Neural cell (in vitro differentiated cells): Measurements from ENCODE around the gene RAB3IL1. TPM values are rescaled to one million over a fixed set of nuclear protein-coding genes. Genes with fewer than 3 reads are reported as not detected.

Experiments used
- H2AFZ ChIP-seq: fragments of 200-600, 300-800 bp; sonication (generic), shearing (Covaris generic); 2 replicates; pipeline ENCODE4 v1.6.0; 2014; ENCODE audit warnings: low read depth, mild to moderate bottlenecking, antibody characterized with exemption, low read length, moderate library complexity
- H3F3A ChIP-seq: fragments of 200-600 bp; shearing (Covaris generic); 2 replicates; pipeline ENCODE4 v1.6.1; 2016; ENCODE audit warnings: mild to moderate bottlenecking, moderate library complexity, mixed read lengths, antibody characterized with exemption, low read length; ENCODE audit not compliant: insufficient read depth, poor library complexity, severe bottlenecking
- H3K27ac ChIP-seq: fragments of 200-600, 300-800 bp; sonication (generic), shearing (Covaris generic); 2 replicates; pipeline ENCODE4 v1.5.1; 2014; ENCODE audit warnings: mild to moderate bottlenecking, low read length, moderate library complexity
- H3K27me3 ChIP-seq: fragments of 300-800, 200-600 bp; sonication (generic), shearing (Covaris generic); 2 replicates; pipeline ENCODE4 v1.6.0; 2014; ENCODE audit warnings: mild to moderate bottlenecking, low read depth, low read length, moderate library complexity; ENCODE audit not compliant: insufficient read depth
- H3K36me3 ChIP-seq: fragments of 300-800, 200-600 bp; sonication (generic), shearing (Covaris generic); 2 replicates; pipeline ENCODE4 v1.5.1; 2014; ENCODE audit warnings: mild to moderate bottlenecking, antibody characterized with exemption, low read length, moderate library complexity; ENCODE audit not compliant: insufficient read depth
- H3K4me2 ChIP-seq: fragments of 300-800, 200-600 bp; sonication (generic), shearing (Covaris generic); 2 replicates; pipeline ENCODE4 v1.6.0; 2014; ENCODE audit warnings: mild to moderate bottlenecking, low read length
- H3K4me3 ChIP-seq: fragments of 300-800, 200-600 bp; sonication (generic), shearing (Covaris generic); 2 replicates; pipeline ENCODE4 v1.5.1; 2014; ENCODE audit warnings: mild to moderate bottlenecking, low read length, moderate library complexity
- H3K79me2 ChIP-seq: fragments of 200-600 bp; shearing (Covaris generic); replicated peaks from 2 replicates; pipeline ENCODE4 v1.6.0; 2014; ENCODE audit warnings: mild to moderate bottlenecking, low read length, moderate library complexity; ENCODE audit not compliant: insufficient read depth
- H3K9ac ChIP-seq: fragments of 300-800, 200-600 bp; sonication (generic), shearing (Covaris generic); 2 replicates; pipeline ENCODE4 v1.6.1; 2016; ENCODE audit warnings: mild to moderate bottlenecking, low read length, mixed read lengths
- H3K9me2 ChIP-seq: fragments of 200-600 bp; shearing (Covaris generic); 2 replicates; pipeline ENCODE4 v1.6.1; 2016; ENCODE audit warnings: mild to moderate bottlenecking, low read length, mixed read lengths; ENCODE audit not compliant: insufficient read depth
- H3K9me3 ChIP-seq: fragments of 200-600, 300-800 bp; sonication (generic), shearing (Covaris generic); 2 replicates; pipeline ENCODE4 v1.6.1; 2016; ENCODE audit warnings: mild to moderate bottlenecking, mixed run types, low read length, moderate library complexity, mixed read lengths
- H4K20me1 ChIP-seq: fragments of 200-600 bp; shearing (Covaris generic); 2 replicates; pipeline ENCODE4 v1.6.1; 2016; ENCODE audit warnings: mild to moderate bottlenecking, mixed run types; ENCODE audit not compliant: insufficient read depth
- EP300 ChIP-seq: fragments of 450-650 bp; conservative IDR thresholded peaks from 2 replicates; pipeline ENCODE4 v1.6.1; 2014; ENCODE audit warnings: antibody characterized with exemption, mild to moderate bottlenecking, moderate library complexity; ENCODE audit not compliant: poor library complexity, severe bottlenecking
- EZH2 ChIP-seq: fragments of 200-600, 300-800 bp; shearing (Covaris generic), sonication (generic); IDR thresholded peaks from 2 replicates; pipeline ENCODE4 v1.6.1; 2014; ENCODE audit warnings: antibody characterized with exemption, low read length, borderline replicate concordance, mild to moderate bottlenecking; ENCODE audit not compliant: insufficient read depth, poor library complexity, severe bottlenecking
- MXI1 ChIP-seq: fragments of 450-650 bp; conservative IDR thresholded peaks from 2 replicates; pipeline ENCODE4 v1.6.1; 2014; ENCODE audit warnings: antibody characterized with exemption, mild to moderate bottlenecking; ENCODE audit not compliant: poor library complexity, severe bottlenecking
- POLR2AphosphoS5 ChIP-seq: IDR thresholded peaks from 2 replicates; pipeline ENCODE4 v1.6.1; 2012
- RAD21 ChIP-seq: fragments of 450-650 bp; conservative IDR thresholded peaks from 2 replicates; pipeline ENCODE4 v1.6.1; 2014; ENCODE audit warnings: antibody characterized with exemption, mild to moderate bottlenecking, moderate library complexity
- SMC3 ChIP-seq: fragments of 450-650 bp; conservative IDR thresholded peaks from 2 replicates; pipeline ENCODE4 v1.6.1; 2014; ENCODE audit warnings: antibody characterized with exemption, mild to moderate bottlenecking, moderate library complexity; ENCODE audit not compliant: poor library complexity
- TAF1 ChIP-seq: IDR thresholded peaks from 2 replicates; pipeline ENCODE4 v1.6.1; 2012; ENCODE audit warnings: low read depth
- polyA plus RNA-seq: library from polyadenylated mRNA; depleted of rRNA; stranded (reverse); fragments of >200 nt; gene quantifications from 2 replicates; pipeline ENCODE4 v1.2.3, GENCODE V29; 2014
- TF ChIP-seq, protein P1 (sequence below): fragments of 450-650 bp; IDR thresholded peaks from 2 replicates; pipeline ENCODE4 v1.5.1; 2014; ENCODE audit warnings: antibody characterized with exemption, mild to moderate bottlenecking, moderate library complexity; ENCODE audit not compliant: poor library complexity, severe bottlenecking
- TF ChIP-seq, protein P2 (sequence below): IDR thresholded peaks from 2 replicates; pipeline ENCODE4 v1.6.1; 2012; ENCODE audit warnings: borderline replicate concordance

RAB3IL1 gene
- polyA plus RNA-seq, 1 donor from 2014 or later, result 1.6 TPM

DNA sequence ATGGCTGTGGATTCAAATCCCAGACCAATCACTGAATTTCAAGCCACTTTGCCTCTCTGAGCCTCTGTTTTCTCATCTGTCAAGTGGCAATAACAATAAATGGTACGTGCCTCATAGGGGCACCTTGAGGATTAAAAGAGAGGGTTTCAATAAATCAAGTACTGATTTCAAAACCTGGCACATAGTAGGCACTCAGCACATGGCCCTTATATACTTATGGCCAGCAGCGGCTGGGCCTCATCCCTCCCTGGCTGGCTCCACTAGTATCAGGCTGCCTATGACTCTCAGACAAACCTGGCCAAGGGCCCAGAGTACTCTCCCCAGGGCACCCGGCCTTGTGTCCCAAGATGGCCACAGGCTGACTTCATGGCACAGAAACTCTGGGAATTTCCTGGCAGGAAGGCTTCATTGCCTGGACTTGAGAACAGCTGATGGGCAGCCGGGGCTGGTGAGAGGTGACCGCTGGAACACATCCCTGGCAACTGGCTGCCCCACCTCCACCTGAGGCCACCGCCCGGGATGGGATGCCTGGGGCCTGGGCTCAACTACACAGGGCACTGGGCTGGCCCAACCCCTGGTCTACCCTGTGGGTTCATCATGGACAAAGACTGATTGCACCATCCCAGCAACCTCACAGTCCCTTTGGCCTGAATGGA lies 29.4 kb downstream of the RAB3IL1 start:
- Histone ChIP-seq H3K4me3 (no peak overlapping the region), H2AFZ (no peak overlapping the region), H3K27me3 (peaks cover 10% of the 10 kb centered on the region), H3K9me3 (no peaks in the 10 kb centered on the region), H3F3A (no peaks in the 10 kb centered on the region), H3K4me2 (no peak overlapping the region), H3K36me3 (no peaks in the 10 kb centered on the region), H3K9ac (no peak overlapping the region), H3K79me2 (no peaks in the 10 kb centered on the region), H4K20me1 (no peaks in the 10 kb centered on the region), H3K9me2 (no peaks in the 10 kb centered on the region), H3K27ac (no peak overlapping the region)
- TF ChIP-seq POLR2AphosphoS5 (no peak), EP300 (no peak), EZH2 (no peak), MXI1 (no peak), SMC3 (no peak), RAD21 (no peak)

DNA sequence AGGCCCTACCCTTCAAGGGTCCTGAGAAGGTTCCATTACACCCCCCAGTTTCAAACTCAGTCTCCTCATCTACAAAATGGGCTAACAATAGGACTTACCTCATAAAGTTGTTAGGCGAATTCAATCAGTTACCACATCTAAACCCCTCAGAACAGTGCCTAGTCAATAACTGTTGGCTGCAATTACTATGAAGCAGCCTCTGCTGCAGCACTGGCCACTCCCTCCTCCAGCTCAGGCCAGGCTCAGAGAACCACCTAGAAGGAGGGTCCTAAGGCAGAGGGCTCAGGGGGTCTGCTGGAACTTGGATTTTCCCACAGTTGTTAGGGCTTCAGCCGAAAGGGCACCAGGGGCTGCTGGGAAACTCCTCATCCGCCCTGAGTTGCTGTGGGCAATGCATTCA lies 30.7 kb downstream of the RAB3IL1 start:
- H4K20me1 ChIP-seq, result no peaks in the 10 kb centered on the region
- H3K4me2 ChIP-seq, result no peak overlapping the region
- H3K9ac ChIP-seq, result no peak overlapping the region
- no peak for TF ChIP-seq TAF1
- TF ChIP-seq, protein P1, sequence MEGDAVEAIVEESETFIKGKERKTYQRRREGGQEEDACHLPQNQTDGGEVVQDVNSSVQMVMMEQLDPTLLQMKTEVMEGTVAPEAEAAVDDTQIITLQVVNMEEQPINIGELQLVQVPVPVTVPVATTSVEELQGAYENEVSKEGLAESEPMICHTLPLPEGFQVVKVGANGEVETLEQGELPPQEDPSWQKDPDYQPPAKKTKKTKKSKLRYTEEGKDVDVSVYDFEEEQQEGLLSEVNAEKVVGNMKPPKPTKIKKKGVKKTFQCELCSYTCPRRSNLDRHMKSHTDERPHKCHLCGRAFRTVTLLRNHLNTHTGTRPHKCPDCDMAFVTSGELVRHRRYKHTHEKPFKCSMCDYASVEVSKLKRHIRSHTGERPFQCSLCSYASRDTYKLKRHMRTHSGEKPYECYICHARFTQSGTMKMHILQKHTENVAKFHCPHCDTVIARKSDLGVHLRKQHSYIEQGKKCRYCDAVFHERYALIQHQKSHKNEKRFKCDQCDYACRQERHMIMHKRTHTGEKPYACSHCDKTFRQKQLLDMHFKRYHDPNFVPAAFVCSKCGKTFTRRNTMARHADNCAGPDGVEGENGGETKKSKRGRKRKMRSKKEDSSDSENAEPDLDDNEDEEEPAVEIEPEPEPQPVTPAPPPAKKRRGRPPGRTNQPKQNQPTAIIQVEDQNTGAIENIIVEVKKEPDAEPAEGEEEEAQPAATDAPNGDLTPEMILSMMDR, result no peak
- TF ChIP-seq RAD21, result no peak
- TF ChIP-seq, protein P2, sequence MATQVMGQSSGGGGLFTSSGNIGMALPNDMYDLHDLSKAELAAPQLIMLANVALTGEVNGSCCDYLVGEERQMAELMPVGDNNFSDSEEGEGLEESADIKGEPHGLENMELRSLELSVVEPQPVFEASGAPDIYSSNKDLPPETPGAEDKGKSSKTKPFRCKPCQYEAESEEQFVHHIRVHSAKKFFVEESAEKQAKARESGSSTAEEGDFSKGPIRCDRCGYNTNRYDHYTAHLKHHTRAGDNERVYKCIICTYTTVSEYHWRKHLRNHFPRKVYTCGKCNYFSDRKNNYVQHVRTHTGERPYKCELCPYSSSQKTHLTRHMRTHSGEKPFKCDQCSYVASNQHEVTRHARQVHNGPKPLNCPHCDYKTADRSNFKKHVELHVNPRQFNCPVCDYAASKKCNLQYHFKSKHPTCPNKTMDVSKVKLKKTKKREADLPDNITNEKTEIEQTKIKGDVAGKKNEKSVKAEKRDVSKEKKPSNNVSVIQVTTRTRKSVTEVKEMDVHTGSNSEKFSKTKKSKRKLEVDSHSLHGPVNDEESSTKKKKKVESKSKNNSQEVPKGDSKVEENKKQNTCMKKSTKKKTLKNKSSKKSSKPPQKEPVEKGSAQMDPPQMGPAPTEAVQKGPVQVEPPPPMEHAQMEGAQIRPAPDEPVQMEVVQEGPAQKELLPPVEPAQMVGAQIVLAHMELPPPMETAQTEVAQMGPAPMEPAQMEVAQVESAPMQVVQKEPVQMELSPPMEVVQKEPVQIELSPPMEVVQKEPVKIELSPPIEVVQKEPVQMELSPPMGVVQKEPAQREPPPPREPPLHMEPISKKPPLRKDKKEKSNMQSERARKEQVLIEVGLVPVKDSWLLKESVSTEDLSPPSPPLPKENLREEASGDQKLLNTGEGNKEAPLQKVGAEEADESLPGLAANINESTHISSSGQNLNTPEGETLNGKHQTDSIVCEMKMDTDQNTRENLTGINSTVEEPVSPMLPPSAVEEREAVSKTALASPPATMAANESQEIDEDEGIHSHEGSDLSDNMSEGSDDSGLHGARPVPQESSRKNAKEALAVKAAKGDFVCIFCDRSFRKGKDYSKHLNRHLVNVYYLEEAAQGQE, result no peak
- TF ChIP-seq EZH2, result no peak
- no peak for TF ChIP-seq POLR2AphosphoS5
- no peak for TF ChIP-seq SMC3
- no peak for TF ChIP-seq MXI1
- no peak for TF ChIP-seq EP300
- H2AFZ ChIP-seq, result no peak overlapping the region
- H3K9me3 ChIP-seq, result no peaks in the 10 kb centered on the region
- H3K36me3 ChIP-seq, result no peaks in the 10 kb centered on the region
- H3K27me3 ChIP-seq, result peaks cover 5% of the 10 kb centered on the region
- H3K79me2 ChIP-seq, result no peaks in the 10 kb centered on the region
- H3K27ac ChIP-seq, result no peak overlapping the region
- no peaks in the 10 kb centered on the region for H3K9me2 ChIP-seq
- H3K4me3 ChIP-seq, result no peak overlapping the region
- H3F3A ChIP-seq, result no peaks in the 10 kb centered on the region
